Astrocyte of the cerebellum (primary cell): ENCODE data around the gene HPSE2.
"Not testable (repeated sequence)": the region's sequence is repeated elsewhere in the genome, so short reads cannot be mapped to it uniquely, and the experiment has no call there.

ENCODE experiments used
- DNase-seq: peaks from one replicate; pipeline ENCODE4 v3.0.0-alpha.2; 2011; ENCODE audit warnings: low read depth
- H3K4me3 ChIP-seq: 2 replicates; pipeline ENCODE4 v1.5.1; 2011; ENCODE audit warnings: mild to moderate bottlenecking, low read depth, low read length, moderate library complexity
- CTCF ChIP-seq: IDR thresholded peaks from 2 replicates; pipeline ENCODE4 v1.5.1; 2012; ENCODE audit warnings: low read length, low read depth, moderate library complexity, mild to moderate bottlenecking; ENCODE audit errors: missing control alignments
- in situ Hi-C: cut with HindIII; loops from 2 replicates; pipeline ENCODE4 v1.10.0; 2017; ENCODE audit warnings: low sequenced_read_pairs

The HPSE2 gene

GRCh38 chr10:98560565-98560964 is 675.1 kb downstream of the HPSE2 start:
- TF ChIP-seq CTCF = no peak

GRCh38 chr10:98556061-98556460 is 679.6 kb downstream of the HPSE2 start:
- TF ChIP-seq CTCF = no peak
- H3K4me3 ChIP-seq = no peak overlapping the region
- no peak for DNase-seq
- in situ Hi-C loops = no loop called here

More at GRCh38 chr10:98560565-98560964, 675.1 kb downstream of the HPSE2 start:
- DNase-seq = no peak
- no peak overlapping the region for H3K4me3 ChIP-seq
- in situ Hi-C loops = no loop called here

- TF ChIP-seq CTCF = no peak
- DNase-seq = no peak
- in situ Hi-C loops = no loop called here
- no peak overlapping the region for H3K4me3 ChIP-seq
These were observed 680.5 kb downstream of the HPSE2 start for GRCh38 chr10:98555021-98555619.

GRCh38 chr10:98541561-98541960 is 694.1 kb downstream of the HPSE2 start:
- H3K4me3 ChIP-seq, in situ Hi-C loops, DNase-seq: not testable (repeated sequence)

- TF ChIP-seq CTCF = no peak
- in situ Hi-C loops = no loop called here
- no peak overlapping the region for H3K4me3 ChIP-seq
- DNase-seq = no peak
These were observed 696.1 kb downstream of the HPSE2 start for GRCh38 chr10:98539578-98539977.

- in situ Hi-C loops = no loop called here
- DNase-seq = no peak
- H3K4me3 ChIP-seq = no peak overlapping the region
- no peak for TF ChIP-seq CTCF
These were observed 697.2 kb downstream of the HPSE2 start for GRCh38 chr10:98538472-98538871.

- DNase-seq = no peak
- TF ChIP-seq CTCF = no peak
- H3K4me3 ChIP-seq = no peak overlapping the region
- in situ Hi-C loops = no loop called here
These were observed 699.1 kb downstream of the HPSE2 start for GRCh38 chr10:98536551-98536950.
